Astrocyte (in vitro differentiated cells and primary cell): ENCODE data around the gene CSAD. TPM values are rescaled to one million over a fixed set of nuclear protein-coding genes. Genes with fewer than 3 reads are reported as not detected.

ENCODE experiments used
- DNase-seq: peaks from one replicate; pipeline ENCODE4 v3.0.0-alpha.2; 2010; ENCODE audit warnings: low read depth
- FAIRE-seq: peaks from 2 replicates; lab custom pipeline; 2011; peaks lifted over from hg19 to GRCh38; lab: Jason Lieb, UNC
- H2AFZ ChIP-seq: 2 replicates; pipeline ENCODE4 v1.6.0; 2012; ENCODE audit warnings: low read depth, low read length, inconsistent platforms
- H3K27ac ChIP-seq: 2 replicates; pipeline ENCODE4 v1.5.1; 2011; ENCODE audit warnings: low read depth, low read length, inconsistent platforms
- H3K27me3 ChIP-seq: 2 replicates; pipeline ENCODE4 v1.6.0; 2011; ENCODE audit warnings: low read length, inconsistent platforms; ENCODE audit not compliant: insufficient read depth
- H3K36me3 ChIP-seq: 2 replicates; pipeline ENCODE4 v1.5.1; 2011; ENCODE audit warnings: low read length, inconsistent platforms; ENCODE audit not compliant: insufficient read depth
- H3K4me1 ChIP-seq: 2 replicates; pipeline ENCODE4 v1.5.1; 2011; ENCODE audit warnings: low read length, inconsistent platforms; ENCODE audit not compliant: insufficient read depth
- H3K4me2 ChIP-seq: 2 replicates; pipeline ENCODE4 v1.6.0; 2012; ENCODE audit warnings: low read length, inconsistent platforms
- H3K4me3 ChIP-seq: 2 replicates; pipeline ENCODE4 v1.5.1; 2011; ENCODE audit warnings: low read depth, mild to moderate bottlenecking, low read length, inconsistent platforms; ENCODE audit not compliant: insufficient read depth
- H3K79me2 ChIP-seq: 2 replicates; pipeline ENCODE4 v1.6.0; 2012; ENCODE audit warnings: mild to moderate bottlenecking, low read length, inconsistent platforms; ENCODE audit not compliant: insufficient read depth
- H3K9ac ChIP-seq: 2 replicates; pipeline ENCODE4 v1.6.0; 2012; ENCODE audit warnings: mild to moderate bottlenecking, low read length, inconsistent platforms
- H3K9me3 ChIP-seq: 2 replicates; pipeline ENCODE4 v1.5.1; 2012; ENCODE audit warnings: low read depth, mild to moderate bottlenecking, low read length, inconsistent platforms; ENCODE audit not compliant: insufficient read depth
- H4K20me1 ChIP-seq: 2 replicates; pipeline ENCODE4 v1.6.0; 2012; ENCODE audit warnings: low read length, inconsistent platforms; ENCODE audit not compliant: insufficient read depth
- H3K27ac Mint-ChIP-seq: one replicate; pipeline ENCODE4 v1.8.0; 2021; ENCODE audit warnings: mild to moderate bottlenecking, mixed read lengths; ENCODE audit not compliant: unreplicated experiment
- H3K27me3 Mint-ChIP-seq: one replicate; pipeline ENCODE4 v1.8.0; 2021; ENCODE audit warnings: low read depth, mixed read lengths; ENCODE audit not compliant: unreplicated experiment
- H3K36me3 Mint-ChIP-seq: one replicate; pipeline ENCODE4 v1.8.0; 2021; ENCODE audit warnings: low read depth, mixed read lengths; ENCODE audit not compliant: unreplicated experiment
- H3K4me1 Mint-ChIP-seq: one replicate; pipeline ENCODE4 v1.8.0; 2021; ENCODE audit warnings: low read depth, mixed read lengths; ENCODE audit not compliant: unreplicated experiment
- H3K4me3 Mint-ChIP-seq: one replicate; pipeline ENCODE4 v1.8.0; 2021; ENCODE audit warnings: mild to moderate bottlenecking, moderate library complexity, mixed read lengths; ENCODE audit not compliant: unreplicated experiment
- H3K9me3 Mint-ChIP-seq: one replicate; pipeline ENCODE4 v1.8.0; 2021; ENCODE audit warnings: mild to moderate bottlenecking, mixed read lengths; ENCODE audit not compliant: unreplicated experiment
- EZH2 ChIP-seq: IDR thresholded peaks from 2 replicates; pipeline ENCODE4 v1.6.1; 2012; ENCODE audit warnings: mild to moderate bottlenecking, low read length, inconsistent platforms; ENCODE audit not compliant: insufficient read depth
- total RNA-seq: library from RNA; stranded (reverse); gene quantifications from 2 replicates; pipeline ENCODE4 v1.2.1, GENCODE V29; 2021
- TF ChIP-seq, protein P1 (sequence below): IDR thresholded peaks from 2 replicates; pipeline ENCODE4 v1.5.1; 2011; ENCODE audit warnings: low read depth, mild to moderate bottlenecking, inconsistent platforms, low read length, moderate library complexity; ENCODE audit not compliant: insufficient read depth

The CSAD gene
- total RNA-seq, 1 donor from 2014 or later: 19.4 TPM

DNA sequence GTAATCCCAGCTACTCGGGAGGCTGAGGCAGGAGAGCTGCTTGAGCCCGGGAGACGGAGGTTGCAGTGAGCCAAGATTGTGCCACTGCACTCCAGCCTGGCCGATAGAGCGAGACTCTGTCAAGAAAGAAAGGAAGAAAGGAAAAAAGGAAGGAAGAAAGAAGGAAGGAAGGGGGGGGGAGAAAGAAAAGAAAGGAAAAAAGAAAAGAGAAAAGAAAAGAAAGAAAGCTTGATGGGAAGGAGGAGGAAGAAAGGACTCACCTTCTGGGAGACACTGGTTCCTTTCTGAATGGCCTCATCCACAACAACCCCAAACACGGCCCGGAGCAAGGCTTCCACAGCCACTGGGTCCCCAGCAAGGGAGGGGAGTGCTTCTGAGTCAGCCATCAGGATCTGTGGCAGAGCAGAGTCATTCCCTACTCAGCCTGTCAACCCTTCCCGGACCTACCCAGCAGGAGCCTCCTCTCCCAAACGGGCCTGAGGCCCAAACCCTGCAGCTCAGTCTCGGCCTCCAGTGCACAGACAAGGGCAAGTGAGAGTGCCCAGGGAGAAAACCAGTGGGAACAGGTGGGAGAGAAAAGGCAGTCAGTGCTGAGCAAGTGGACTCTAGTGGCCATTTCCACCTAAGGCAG, 7.5 kb downstream of the CSAD start:
- Histone ChIP-seq H3K9ac (peak overlapping the region; percentile 2), H3K4me2 (peak overlapping the region; percentile 37), H3K27ac (no peak overlapping the region), H3K79me2 (no peaks in the 10 kb centered on the region), H3K4me1 (peaks cover 19% of the 10 kb centered on the region), H4K20me1 (no peaks in the 10 kb centered on the region), H3K9me3 (no peaks in the 10 kb centered on the region), H3K36me3 (peaks cover 5% of the 10 kb centered on the region), H3K4me3 (no peak overlapping the region), H2AFZ (peak overlapping the region; percentile 6), H3K27me3 (no peaks in the 10 kb centered on the region)
- Mint-ChIP-seq H3K9me3 (no peaks in the 10 kb centered on the region), H3K27me3 (no peaks in the 10 kb centered on the region), H3K36me3 (peaks cover 13% of the 10 kb centered on the region), H3K4me3 (no peak overlapping the region), H3K4me1 (peaks cover 22% of the 10 kb centered on the region), H3K27ac (no peak overlapping the region)
- no peak for TF ChIP-seq EZH2
- TF ChIP-seq, protein P1, sequence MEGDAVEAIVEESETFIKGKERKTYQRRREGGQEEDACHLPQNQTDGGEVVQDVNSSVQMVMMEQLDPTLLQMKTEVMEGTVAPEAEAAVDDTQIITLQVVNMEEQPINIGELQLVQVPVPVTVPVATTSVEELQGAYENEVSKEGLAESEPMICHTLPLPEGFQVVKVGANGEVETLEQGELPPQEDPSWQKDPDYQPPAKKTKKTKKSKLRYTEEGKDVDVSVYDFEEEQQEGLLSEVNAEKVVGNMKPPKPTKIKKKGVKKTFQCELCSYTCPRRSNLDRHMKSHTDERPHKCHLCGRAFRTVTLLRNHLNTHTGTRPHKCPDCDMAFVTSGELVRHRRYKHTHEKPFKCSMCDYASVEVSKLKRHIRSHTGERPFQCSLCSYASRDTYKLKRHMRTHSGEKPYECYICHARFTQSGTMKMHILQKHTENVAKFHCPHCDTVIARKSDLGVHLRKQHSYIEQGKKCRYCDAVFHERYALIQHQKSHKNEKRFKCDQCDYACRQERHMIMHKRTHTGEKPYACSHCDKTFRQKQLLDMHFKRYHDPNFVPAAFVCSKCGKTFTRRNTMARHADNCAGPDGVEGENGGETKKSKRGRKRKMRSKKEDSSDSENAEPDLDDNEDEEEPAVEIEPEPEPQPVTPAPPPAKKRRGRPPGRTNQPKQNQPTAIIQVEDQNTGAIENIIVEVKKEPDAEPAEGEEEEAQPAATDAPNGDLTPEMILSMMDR: no peak
- FAIRE-seq (no peak), DNase-seq (peak; percentile 25)

DNA sequence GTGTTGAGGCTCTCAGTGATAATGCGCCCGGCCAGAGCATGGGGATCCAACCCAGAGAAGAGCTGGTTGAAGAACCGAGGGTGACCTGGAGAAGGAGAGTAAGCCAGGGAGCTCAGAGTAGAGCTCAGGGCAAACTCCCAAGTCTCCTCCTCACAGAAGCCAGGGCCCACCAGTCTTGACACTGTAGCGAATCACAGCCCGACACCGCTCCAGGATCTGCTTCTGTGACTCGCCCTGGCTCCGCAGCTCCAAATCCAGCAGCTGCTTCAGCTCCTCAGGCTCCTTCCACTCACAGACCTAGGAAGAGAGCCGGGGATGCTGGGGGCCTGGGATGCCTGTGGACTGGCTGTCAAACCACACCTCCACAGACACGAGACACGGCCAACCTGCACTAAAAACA, 8.4 kb downstream of the CSAD start:
- no peak overlapping the region for H3K9ac ChIP-seq
- Mint-ChIP-seq H3K4me1 (peaks cover 22% of the 10 kb centered on the region), H3K27ac (no peak overlapping the region), H3K4me3 (no peak overlapping the region), H3K36me3 (peaks cover 13% of the 10 kb centered on the region), H3K27me3 (no peaks in the 10 kb centered on the region), H3K9me3 (no peaks in the 10 kb centered on the region)
- no peaks in the 10 kb centered on the region for H3K79me2 ChIP-seq
- no peaks in the 10 kb centered on the region for H3K27me3 ChIP-seq
- FAIRE-seq (no peak), DNase-seq (peak; percentile 53)
- no peak overlapping the region for H3K4me3 ChIP-seq
- H3K9me3 ChIP-seq: no peaks in the 10 kb centered on the region
- H2AFZ ChIP-seq: peak overlapping the region; percentile 1
- H3K4me2 ChIP-seq: peak overlapping the region; percentile 25
- H3K27ac ChIP-seq: no peak overlapping the region
- TF ChIP-seq, protein P1: no peak
- no peak for TF ChIP-seq EZH2
- peaks cover 5% of the 10 kb centered on the region for H3K36me3 ChIP-seq
- peaks cover 19% of the 10 kb centered on the region for H3K4me1 ChIP-seq
- no peaks in the 10 kb centered on the region for H4K20me1 ChIP-seq

DNA sequence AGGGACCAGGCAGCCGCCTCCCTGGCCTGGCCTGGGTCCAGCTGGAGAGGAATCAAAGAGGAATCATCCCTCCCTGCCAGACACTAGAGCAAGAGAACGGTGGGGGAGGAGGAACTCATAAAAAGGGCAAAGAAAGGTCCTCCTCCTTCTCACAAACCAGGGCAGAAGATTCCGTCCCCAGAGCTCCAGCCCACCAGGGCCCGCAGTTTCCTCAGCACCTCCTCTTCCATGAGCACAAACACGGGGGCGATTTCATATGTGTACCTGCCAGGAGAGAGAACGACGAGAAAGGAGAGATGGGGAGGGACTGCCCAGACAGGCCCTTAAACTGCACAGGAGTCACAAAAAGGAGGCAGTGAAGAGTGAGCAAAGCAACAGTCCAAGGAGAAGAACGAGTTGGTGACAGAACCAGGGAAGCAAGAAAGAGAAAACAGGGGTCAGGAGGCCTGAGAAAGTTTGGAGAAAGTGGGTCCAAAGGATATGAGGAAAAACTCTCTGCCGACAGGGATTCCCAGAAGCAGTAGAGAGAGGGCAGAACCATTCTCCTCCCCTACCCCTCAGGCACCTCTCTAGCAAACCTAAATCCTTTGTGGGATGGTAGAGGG, 8.9 kb downstream of the CSAD start:
- no peak for FAIRE-seq
- H3K27ac Mint-ChIP-seq: peak overlapping the region; percentile 69
- peaks cover 5% of the 10 kb centered on the region for H3K36me3 ChIP-seq
- no peaks in the 10 kb centered on the region for H3K9me3 ChIP-seq
- H3K36me3 Mint-ChIP-seq: peaks cover 17% of the 10 kb centered on the region
- no peak overlapping the region for H2AFZ ChIP-seq
- no peaks in the 10 kb centered on the region for H3K79me2 ChIP-seq
- H3K4me1 ChIP-seq: peaks cover 19% of the 10 kb centered on the region
- H3K9me3 Mint-ChIP-seq: no peaks in the 10 kb centered on the region
- peaks cover 22% of the 10 kb centered on the region for H3K4me1 Mint-ChIP-seq
- H4K20me1 ChIP-seq: no peaks in the 10 kb centered on the region
- DNase-seq: no peak
- no peaks in the 10 kb centered on the region for H3K27me3 ChIP-seq
- TF ChIP-seq, protein P1: no peak
- no peak for TF ChIP-seq EZH2
- no peak overlapping the region for H3K9ac ChIP-seq
- no peak overlapping the region for H3K4me2 ChIP-seq
- no peaks in the 10 kb centered on the region for H3K27me3 Mint-ChIP-seq
- peak overlapping the region; percentile 54 for H3K4me3 Mint-ChIP-seq
- H3K4me3 ChIP-seq: no peak overlapping the region
- no peak overlapping the region for H3K27ac ChIP-seq
